Measurements from ENCODE around the gene CCNDBP1.

CCNDBP1 gene

DNA sequence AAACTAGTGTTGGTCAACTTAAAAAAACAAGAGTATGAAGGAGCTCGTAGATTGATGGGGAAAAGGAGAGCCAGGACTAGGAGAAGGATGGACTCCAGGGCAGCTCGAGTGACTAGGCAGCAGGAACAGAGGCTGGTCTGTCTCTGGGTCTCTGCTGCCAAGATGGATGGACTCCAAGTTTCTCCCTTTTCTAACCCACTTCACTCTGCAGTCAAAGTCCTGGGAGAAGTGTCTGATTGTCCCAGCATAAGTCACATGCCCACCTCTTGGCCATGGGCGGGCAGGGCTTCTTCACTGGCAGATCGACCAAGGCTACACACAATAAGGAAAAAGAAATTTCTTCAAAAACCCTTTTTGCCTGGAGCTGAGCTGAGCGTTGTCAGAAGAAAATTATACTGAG is 44.8 kb downstream of the CCNDBP1 start:
- Histone ChIP-seq H3K27me3 (ENCODE audit: insufficient read depth, insufficient read length) (no peaks in the 10 kb centered on the region), H3K9me3 (ENCODE audit: insufficient read depth, low read length) (no peaks in the 10 kb centered on the region), H3K4me1 (ENCODE audit: insufficient read depth, insufficient read length) (no peaks in the 10 kb centered on the region), H3K36me3 (ENCODE audit: insufficient read depth, insufficient read length, low read length) (no peaks in the 10 kb centered on the region), H3K9ac (ENCODE audit: insufficient read length, low read depth) (no peak overlapping the region), H3K4me3 (ENCODE audit: insufficient read length, low read depth) (no peak overlapping the region)
- TF ChIP-seq SUZ12 (IDR thresholded peaks at IDR 0.05; ENCODE audit: extremely low read depth, insufficient read depth, insufficient read length) (no peak), YY1 (IDR thresholded peaks at IDR 0.05; ENCODE audit: insufficient read depth, insufficient read length) (no peak), ZNF274 (IDR thresholded peaks at IDR 0.05; ENCODE audit: low read depth, low read length) (no peak)
- no peak for DNase-seq (ENCODE audit: low read depth, low spot score)

DNA sequence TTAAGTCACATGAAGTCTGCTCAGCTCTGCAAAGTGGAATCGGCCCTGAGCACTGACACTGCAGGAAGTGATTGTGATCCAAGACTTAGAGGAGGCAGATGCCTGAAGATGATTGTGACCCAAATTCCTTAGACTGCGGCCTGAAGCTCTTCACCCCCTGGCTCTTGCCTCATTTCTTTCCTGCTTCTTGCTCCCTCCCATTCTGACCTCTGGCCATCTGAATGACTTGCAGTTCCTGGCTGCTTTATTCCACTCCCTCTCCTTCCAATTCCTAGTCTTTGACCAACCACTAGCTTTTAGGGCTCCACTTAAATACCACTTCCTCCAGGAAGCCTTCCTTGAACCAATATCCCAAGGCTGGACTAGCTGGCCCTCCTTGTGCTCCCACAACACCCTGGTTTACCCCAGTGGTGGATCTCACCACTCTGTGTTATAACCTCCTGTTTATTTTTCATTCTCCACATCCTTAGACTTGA is 45.5 kb downstream of the CCNDBP1 start:
- Histone ChIP-seq H3K27me3 (ENCODE audit: insufficient read depth, insufficient read length) (no peaks in the 10 kb centered on the region), H3K36me3 (ENCODE audit: insufficient read depth, insufficient read length, low read length) (no peaks in the 10 kb centered on the region), H3K9me3 (ENCODE audit: insufficient read depth, low read length) (no peaks in the 10 kb centered on the region), H3K4me1 (ENCODE audit: insufficient read depth, insufficient read length) (no peaks in the 10 kb centered on the region), H3K9ac (ENCODE audit: insufficient read length, low read depth) (no peak overlapping the region), H3K4me3 (ENCODE audit: insufficient read length, low read depth) (no peak overlapping the region)
- no peak for DNase-seq (ENCODE audit: low read depth, low spot score)
- TF ChIP-seq ZNF274 (IDR thresholded peaks at IDR 0.05; ENCODE audit: low read depth, low read length) (no peak), SUZ12 (IDR thresholded peaks at IDR 0.05; ENCODE audit: extremely low read depth, insufficient read depth, insufficient read length) (no peak), YY1 (IDR thresholded peaks at IDR 0.05; ENCODE audit: insufficient read depth, insufficient read length) (no peak)

DNA sequence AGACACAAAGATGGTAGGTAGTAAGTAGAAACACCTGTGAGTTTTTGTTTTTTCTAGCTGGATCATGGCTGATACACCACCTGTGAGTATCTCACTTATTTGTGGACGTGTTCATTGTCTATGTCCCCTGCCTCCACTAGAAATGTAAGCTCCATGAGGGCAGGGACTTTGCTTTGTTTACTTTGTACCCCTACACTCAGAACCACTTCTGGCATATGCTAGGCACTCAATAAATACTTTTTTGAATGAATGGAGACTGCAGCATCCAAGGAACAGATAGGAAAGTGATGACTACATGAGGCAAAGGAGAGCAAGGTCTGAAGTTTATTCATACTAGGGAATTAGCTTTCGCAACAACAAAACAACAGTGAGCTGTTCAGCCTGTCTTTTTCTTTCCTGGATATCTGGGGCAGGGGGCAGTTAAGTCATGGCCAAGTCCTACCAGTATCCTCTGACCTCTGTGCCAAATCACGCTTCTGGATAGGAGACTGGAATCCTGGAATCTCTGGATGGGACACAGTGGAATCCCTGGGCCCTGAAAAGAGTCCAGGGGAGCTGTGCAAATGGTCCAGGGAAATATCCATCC is 47.2 kb downstream of the CCNDBP1 start:
- H3K36me3 ChIP-seq (ENCODE audit: insufficient read depth, insufficient read length, low read length) = no peaks in the 10 kb centered on the region
- H3K9ac ChIP-seq (ENCODE audit: insufficient read length, low read depth) = no peak overlapping the region
- DNase-seq (ENCODE audit: low read depth, low spot score) = no peak
- H3K27me3 ChIP-seq (ENCODE audit: insufficient read depth, insufficient read length) = no peaks in the 10 kb centered on the region
- H3K4me1 ChIP-seq (ENCODE audit: insufficient read depth, insufficient read length) = no peaks in the 10 kb centered on the region
- no peaks in the 10 kb centered on the region for H3K9me3 ChIP-seq (ENCODE audit: insufficient read depth, low read length)
- no peak overlapping the region for H3K4me3 ChIP-seq (ENCODE audit: insufficient read length, low read depth)
- TF ChIP-seq YY1 (IDR thresholded peaks at IDR 0.05; ENCODE audit: insufficient read depth, insufficient read length) (no peak), SUZ12 (IDR thresholded peaks at IDR 0.05; ENCODE audit: extremely low read depth, insufficient read depth, insufficient read length) (no peak), ZNF274 (IDR thresholded peaks at IDR 0.05; ENCODE audit: low read depth, low read length) (no peak)

DNA sequence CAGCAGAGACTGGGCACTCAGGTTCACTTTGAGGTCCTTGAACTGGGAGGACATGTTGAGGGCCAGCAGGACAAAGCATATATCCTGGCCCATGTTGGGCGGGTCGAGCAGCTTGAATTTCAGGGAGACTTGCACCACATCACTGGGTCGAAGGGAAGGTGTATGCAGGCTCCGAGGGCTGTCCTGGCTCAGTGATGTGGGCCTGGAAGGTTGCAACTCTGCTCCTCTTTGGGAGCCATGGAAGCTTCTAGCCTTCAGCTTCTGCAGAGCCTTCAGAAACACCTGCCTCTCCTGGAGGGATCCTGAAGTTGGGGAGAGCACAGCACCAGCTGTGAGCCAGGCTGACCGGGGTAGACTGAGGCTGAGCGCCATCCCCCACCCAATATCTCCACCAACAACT is 50.3 kb downstream of the CCNDBP1 start:
- no peak overlapping the region for H3K4me3 ChIP-seq (ENCODE audit: insufficient read length, low read depth)
- no peak for DNase-seq (ENCODE audit: low read depth, low spot score)
- H3K36me3 ChIP-seq (ENCODE audit: insufficient read depth, insufficient read length, low read length) = no peaks in the 10 kb centered on the region
- H3K4me1 ChIP-seq (ENCODE audit: insufficient read depth, insufficient read length) = no peaks in the 10 kb centered on the region
- TF ChIP-seq ZNF274 (IDR thresholded peaks at IDR 0.05; ENCODE audit: low read depth, low read length) (no peak), YY1 (IDR thresholded peaks at IDR 0.05; ENCODE audit: insufficient read depth, insufficient read length) (no peak), SUZ12 (IDR thresholded peaks at IDR 0.05; ENCODE audit: extremely low read depth, insufficient read depth, insufficient read length) (no peak)
- no peaks in the 10 kb centered on the region for H3K27me3 ChIP-seq (ENCODE audit: insufficient read depth, insufficient read length)
- H3K9me3 ChIP-seq (ENCODE audit: insufficient read depth, low read length) = no peaks in the 10 kb centered on the region
- no peak overlapping the region for H3K9ac ChIP-seq (ENCODE audit: insufficient read length, low read depth)

DNA sequence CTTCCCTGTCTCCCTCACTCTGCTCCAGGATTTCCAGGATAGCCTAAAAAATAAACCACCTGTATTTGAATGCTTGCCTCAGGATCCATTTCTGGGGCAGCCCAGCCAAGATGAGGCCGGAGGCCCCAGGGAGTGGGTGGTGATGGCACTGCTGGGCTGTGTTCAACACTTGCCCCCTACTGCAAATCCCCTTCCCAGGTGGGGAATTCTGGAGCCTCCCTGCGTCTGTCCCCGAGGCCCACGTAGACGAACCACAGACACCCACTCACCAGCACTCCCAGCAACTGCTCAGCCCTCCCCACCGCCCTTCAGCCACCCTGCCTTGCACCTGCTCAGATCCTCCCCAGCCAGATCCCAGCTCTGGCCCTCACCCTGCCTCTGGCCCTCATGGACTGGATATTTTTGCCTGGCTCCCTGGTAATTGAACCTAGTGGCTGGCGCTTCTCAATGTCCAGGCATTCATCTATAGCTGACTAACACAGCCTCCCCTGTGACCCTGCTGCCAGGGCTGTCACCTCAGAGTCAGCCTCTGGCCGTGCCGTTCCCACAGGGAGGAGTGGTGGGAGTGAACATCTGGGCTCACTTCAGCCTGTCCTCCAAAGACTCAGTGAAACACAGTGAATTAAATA is 52.8 kb downstream of the CCNDBP1 start:
- Histone ChIP-seq H3K4me3 (ENCODE audit: insufficient read length, low read depth) (no peak overlapping the region), H3K27me3 (ENCODE audit: insufficient read depth, insufficient read length) (no peaks in the 10 kb centered on the region), H3K9me3 (ENCODE audit: insufficient read depth, low read length) (no peaks in the 10 kb centered on the region), H3K36me3 (ENCODE audit: insufficient read depth, insufficient read length, low read length) (no peaks in the 10 kb centered on the region), H3K4me1 (ENCODE audit: insufficient read depth, insufficient read length) (no peaks in the 10 kb centered on the region), H3K9ac (ENCODE audit: insufficient read length, low read depth) (no peak overlapping the region)
- no peak for DNase-seq (ENCODE audit: low read depth, low spot score)
- TF ChIP-seq YY1 (IDR thresholded peaks at IDR 0.05; ENCODE audit: insufficient read depth, insufficient read length) = no peak
- TF ChIP-seq ZNF274 (IDR thresholded peaks at IDR 0.05; ENCODE audit: low read depth, low read length) = no peak

DNA sequence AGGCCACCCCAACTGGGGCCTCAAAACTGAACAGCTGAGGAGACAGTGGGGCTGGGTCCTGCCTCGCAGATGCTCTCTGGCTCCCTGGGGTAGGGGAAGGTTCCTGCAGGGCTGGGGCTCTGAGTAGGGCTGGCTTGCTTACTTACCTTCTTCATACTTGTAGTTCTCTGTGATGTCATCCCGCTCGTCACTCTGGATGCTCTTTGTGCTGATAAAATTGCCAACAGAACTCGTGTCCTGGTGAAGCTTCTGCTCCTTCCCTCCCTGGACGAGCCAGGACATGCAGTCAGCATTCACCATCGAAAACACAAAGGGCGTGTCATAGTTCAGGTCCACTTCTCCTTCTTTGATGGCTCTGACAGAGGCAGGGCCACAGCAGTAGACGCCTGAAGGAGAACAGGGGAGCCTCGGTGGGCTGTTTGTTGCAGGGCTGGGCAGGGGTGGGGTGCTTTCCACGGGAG is 53.5 kb downstream of the CCNDBP1 start:
- Histone ChIP-seq H3K27me3 (ENCODE audit: insufficient read depth, insufficient read length) (no peaks in the 10 kb centered on the region), H3K9me3 (ENCODE audit: insufficient read depth, low read length) (no peaks in the 10 kb centered on the region), H3K4me1 (ENCODE audit: insufficient read depth, insufficient read length) (no peaks in the 10 kb centered on the region), H3K4me3 (ENCODE audit: insufficient read length, low read depth) (no peak overlapping the region), H3K36me3 (ENCODE audit: insufficient read depth, insufficient read length, low read length) (no peaks in the 10 kb centered on the region), H3K9ac (ENCODE audit: insufficient read length, low read depth) (no peak overlapping the region)
- no peak for TF ChIP-seq YY1 (IDR thresholded peaks at IDR 0.05; ENCODE audit: insufficient read depth, insufficient read length)
- TF ChIP-seq ZNF274 (IDR thresholded peaks at IDR 0.05; ENCODE audit: low read depth, low read length) = no peak
- no peak for TF ChIP-seq SUZ12 (IDR thresholded peaks at IDR 0.05; ENCODE audit: extremely low read depth, insufficient read depth, insufficient read length)
- no peak for DNase-seq (ENCODE audit: low read depth, low spot score)

DNA sequence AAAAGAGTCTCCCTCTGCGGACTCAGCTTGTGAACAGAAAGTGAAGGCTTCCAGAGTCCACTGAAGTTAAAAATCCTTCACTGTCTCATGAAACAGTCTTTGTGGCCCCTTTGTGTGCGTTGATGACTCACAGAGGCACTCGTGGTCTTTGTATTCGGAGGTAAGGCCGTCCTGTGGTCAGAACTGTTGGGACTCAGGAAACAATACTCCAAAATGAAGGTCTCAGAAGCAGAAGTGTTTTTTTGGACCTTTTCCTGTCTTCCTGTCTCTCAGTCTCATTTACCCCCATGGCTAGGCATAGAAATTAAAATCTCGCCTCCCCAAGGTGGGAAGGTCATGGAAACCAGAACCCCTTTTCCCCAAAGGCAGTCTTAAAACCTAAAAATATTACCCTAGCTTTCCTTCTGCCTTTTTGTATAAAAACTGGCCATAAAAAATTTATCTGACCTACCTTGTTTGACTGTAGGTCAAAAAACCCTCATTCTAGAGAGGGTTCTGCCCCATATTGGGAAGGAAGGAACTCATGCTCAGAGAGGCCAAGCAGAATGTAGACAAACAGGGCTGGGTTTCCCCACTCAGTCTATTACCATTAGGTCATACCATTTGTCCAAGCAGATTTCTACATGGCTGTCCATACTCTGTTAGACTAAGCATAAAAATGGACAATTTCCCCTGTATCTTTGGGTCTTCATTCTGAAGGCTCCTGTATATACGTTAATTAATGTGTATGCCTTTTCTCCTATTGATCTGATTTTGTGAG is 54.7 kb downstream of the CCNDBP1 start:
- DNase-seq (ENCODE audit: low read depth, low spot score) = no peak
- Histone ChIP-seq H3K36me3 (ENCODE audit: insufficient read depth, insufficient read length, low read length) (no peaks in the 10 kb centered on the region), H3K4me1 (ENCODE audit: insufficient read depth, insufficient read length) (no peaks in the 10 kb centered on the region), H3K9me3 (ENCODE audit: insufficient read depth, low read length) (no peaks in the 10 kb centered on the region), H3K27me3 (ENCODE audit: insufficient read depth, insufficient read length) (no peaks in the 10 kb centered on the region), H3K4me3 (ENCODE audit: insufficient read length, low read depth) (no peak overlapping the region), H3K9ac (ENCODE audit: insufficient read length, low read depth) (no peak overlapping the region)
- TF ChIP-seq ZNF274 (IDR thresholded peaks at IDR 0.05; ENCODE audit: low read depth, low read length) (no peak), YY1 (IDR thresholded peaks at IDR 0.05; ENCODE audit: insufficient read depth, insufficient read length) (no peak), SUZ12 (IDR thresholded peaks at IDR 0.05; ENCODE audit: extremely low read depth, insufficient read depth, insufficient read length) (no peak)
